Embryonic facial prominence (tissue), 1 donor: Measurements from ENCODE around the gene ADCK2.
"Not testable (repeated sequence)": the region's sequence is repeated elsewhere in the genome, so short reads cannot be mapped to it uniquely, and the experiment has no call there.

Experiments
- DNase-seq: peaks from one replicate; pipeline ENCODE4 v3.0.0-alpha.2; 2016; ENCODE audit errors: extremely low spot score

ADCK2 gene

GRCh38 chr7:140695381-140695780, 22.6 kb downstream of the ADCK2 start:
- no peak for DNase-seq

- DNase-seq: peak; percentile 85
Observed at GRCh38 chr7:140696024-140696679, 23.4 kb downstream of the ADCK2 start.

- peak; percentile 56 for DNase-seq
Observed at GRCh38 chr7:140696680-140697446, 24.1 kb downstream of the ADCK2 start, which contains the start of gene NDUFB2. Gene NDUFB2 (plus strand): TSS chr7:140696708. CDS start chr7:140696745, 37 bp downstream.

- DNase-seq: peak; percentile 36
Observed at GRCh38 chr7:140697447-140698143, 24.9 kb downstream of the ADCK2 start.

- no peak for DNase-seq
Observed at GRCh38 chr7:140698477-140698876, 25.7 kb downstream of the ADCK2 start.

- DNase-seq: no peak
Observed at GRCh38 chr7:140702774-140703173, 30.0 kb downstream of the ADCK2 start.

- DNase-seq: no peak
Observed at GRCh38 chr7:140704205-140704604, 31.5 kb downstream of the ADCK2 start.

- DNase-seq: no peak
Observed at GRCh38 chr7:140707132-140707531, 34.4 kb downstream of the ADCK2 start.

- DNase-seq: not testable (repeated sequence)
Observed at GRCh38 chr7:140708764-140709163, 36.0 kb downstream of the ADCK2 start.

GRCh38 chr7:140712392-140712791, 39.6 kb downstream of the ADCK2 start:
- not testable (repeated sequence) for DNase-seq

GRCh38 chr7:140714331-140715040, 41.7 kb downstream of the ADCK2 start:
- no peak for DNase-seq

GRCh38 chr7:140719721-140720120, 47.0 kb downstream of the ADCK2 start:
- DNase-seq: no peak

GRCh38 chr7:140722254-140722653, 49.5 kb downstream of the ADCK2 start:
- no peak for DNase-seq

GRCh38 chr7:140723006-140723405, 50.3 kb downstream of the ADCK2 start:
- no peak for DNase-seq

GRCh38 chr7:140723574-140723973, 50.8 kb downstream of the ADCK2 start:
- no peak for DNase-seq

- DNase-seq: no peak
Observed at GRCh38 chr7:140724706-140725105, 52.0 kb downstream of the ADCK2 start.

- DNase-seq: no peak
Observed at GRCh38 chr7:140726281-140726680, 53.5 kb downstream of the ADCK2 start.

- DNase-seq: no peak
Observed at GRCh38 chr7:140732416-140732815, 59.7 kb downstream of the ADCK2 start.

- no peak for DNase-seq
Observed at GRCh38 chr7:140734096-140734495, 61.4 kb downstream of the ADCK2 start.

GRCh38 chr7:140734729-140735128, 62.0 kb downstream of the ADCK2 start:
- DNase-seq: no peak

GRCh38 chr7:140738280-140738679, 65.5 kb downstream of the ADCK2 start:
- no peak for DNase-seq

- DNase-seq: not testable (repeated sequence)
Observed at GRCh38 chr7:140743255-140743654, 70.5 kb downstream of the ADCK2 start.
